Measurements from ENCODE around the gene PEAR1.

PEAR1 gene

GRCh38 chr1:156963621-156964020 is 70.1 kb downstream of the PEAR1 start:
- DNase-seq (ENCODE audit: low spot score): peak; percentile 12

DNA sequence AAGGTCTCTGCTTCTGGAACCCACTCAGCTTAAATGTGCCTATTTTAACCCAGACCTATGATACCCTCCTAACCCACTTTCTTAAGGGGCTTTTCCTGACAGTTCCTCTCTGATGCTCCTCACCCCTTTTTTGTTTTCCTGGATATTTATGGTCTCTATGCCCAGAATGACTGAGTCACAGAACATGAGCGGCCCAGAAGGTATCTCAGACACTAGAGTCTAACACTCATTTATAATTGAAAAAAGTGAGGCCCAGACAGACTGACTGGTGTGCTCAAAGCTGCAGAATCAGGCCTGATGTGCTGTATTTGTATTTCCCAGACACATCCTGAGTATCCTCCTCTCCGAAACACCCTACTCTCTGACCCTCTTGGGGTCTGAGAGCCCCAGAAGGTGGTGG is 70.9 kb downstream of the PEAR1 start:
- no peak for DNase-seq (ENCODE audit: low spot score)
